ENCODE data around the gene PCDHGA12.
"Not testable (repeated sequence)": the region's sequence is repeated elsewhere in the genome, so short reads cannot be mapped to it uniquely, and the experiment has no call there.

PCDHGA12 gene

GRCh38 chr5:141388661-141389060 is 41.6 kb upstream of the PCDHGA12 start:
- no peak for DNase-seq (ENCODE audit: extremely low read depth, insufficient read length)
- no peaks in the 10 kb centered on the region for H3K27me3 ChIP-seq (replicated peaks; ENCODE audit: control insufficient read depth, insufficient read depth, low read length)
- no peak overlapping the region for H3K4me3 ChIP-seq (replicated peaks; ENCODE audit: low read depth, low read length)
- no peaks in the 10 kb centered on the region for H3K36me3 ChIP-seq (ENCODE audit: control insufficient read depth, insufficient read depth, low read length)
- no peak for TF ChIP-seq CTCF (IDR thresholded peaks at IDR 0.05; ENCODE audit: insufficient read depth, low read length, poor library complexity, severe bottlenecking)

- H3K4me3 ChIP-seq (replicated peaks; ENCODE audit: low read depth, low read length): no peak overlapping the region
- TF ChIP-seq CTCF (IDR thresholded peaks at IDR 0.05; ENCODE audit: insufficient read depth, low read length, poor library complexity, severe bottlenecking): no peak
- no peaks in the 10 kb centered on the region for H3K27me3 ChIP-seq (replicated peaks; ENCODE audit: control insufficient read depth, insufficient read depth, low read length)
- no peak for DNase-seq (ENCODE audit: extremely low read depth, insufficient read length)
- no peaks in the 10 kb centered on the region for H3K36me3 ChIP-seq (ENCODE audit: control insufficient read depth, insufficient read depth, low read length)
These were observed 40.9 kb upstream of the PCDHGA12 start for GRCh38 chr5:141389153-141390042.

GRCh38 chr5:141392429-141393198 is 37.7 kb upstream of the PCDHGA12 start, which contains the start of gene PCDHGA8:
TSS of gene PCDHGA8 (plus strand) at chr5:141392633. CDS start at chr5:141392814, 181 bp downstream.
- no peaks in the 10 kb centered on the region for H3K27me3 ChIP-seq (replicated peaks; ENCODE audit: control insufficient read depth, insufficient read depth, low read length)
- H3K36me3 ChIP-seq (ENCODE audit: control insufficient read depth, insufficient read depth, low read length): no peaks in the 10 kb centered on the region
- no peak for DNase-seq (ENCODE audit: extremely low read depth, insufficient read length)
- H3K4me3 ChIP-seq (replicated peaks; ENCODE audit: low read depth, low read length): no peak within 1 kb of the TSS
- no peak for TF ChIP-seq CTCF (IDR thresholded peaks at IDR 0.05; ENCODE audit: insufficient read depth, low read length, poor library complexity, severe bottlenecking)

GRCh38 chr5:141393267-141393666 is 37.0 kb upstream of the PCDHGA12 start:
- H3K27me3 ChIP-seq (replicated peaks; ENCODE audit: control insufficient read depth, insufficient read depth, low read length): no peaks in the 10 kb centered on the region
- TF ChIP-seq CTCF (IDR thresholded peaks at IDR 0.05; ENCODE audit: insufficient read depth, low read length, poor library complexity, severe bottlenecking): no peak
- DNase-seq (ENCODE audit: extremely low read depth, insufficient read length): no peak
- H3K4me3 ChIP-seq (replicated peaks; ENCODE audit: low read depth, low read length): no peak overlapping the region
- no peaks in the 10 kb centered on the region for H3K36me3 ChIP-seq (ENCODE audit: control insufficient read depth, insufficient read depth, low read length)

- H3K27me3 ChIP-seq (replicated peaks; ENCODE audit: control insufficient read depth, insufficient read depth, low read length); DNase-seq (ENCODE audit: extremely low read depth, insufficient read length); H3K36me3 ChIP-seq (ENCODE audit: control insufficient read depth, insufficient read depth, low read length); H3K4me3 ChIP-seq (replicated peaks; ENCODE audit: low read depth, low read length): not testable (repeated sequence)
These were observed 35.7 kb upstream of the PCDHGA12 start for GRCh38 chr5:141394401-141395187.
